Fibroblast of lung (primary cell): ENCODE measurements around the gene DUOX2. TPM values are rescaled to one million over a fixed set of nuclear protein-coding genes. Genes with fewer than 3 reads are reported as not detected.

Experiments
- DNase-seq, 2 donors: peaks; one replicate each; pipeline versions ENCODE4 v3.0.0 to v3.0.0-alpha.2; 2010; ENCODE audit warnings: low read depth in 2 of 2
- H2AFZ ChIP-seq: 2 replicates; pipeline ENCODE4 v1.5.1; 2012; ENCODE audit warnings: low read length, control low read depth, inconsistent platforms
- H3K27ac ChIP-seq: 2 replicates; pipeline ENCODE4 v1.5.1; 2011; ENCODE audit warnings: low read length, control low read depth; ENCODE audit not compliant: insufficient read depth
- H3K27me3 ChIP-seq: 2 replicates; pipeline ENCODE4 v1.5.1; 2011; ENCODE audit warnings: mild to moderate bottlenecking, low read length; ENCODE audit not compliant: control insufficient read depth, insufficient read depth
- H3K36me3 ChIP-seq: 2 replicates; pipeline ENCODE4 v1.5.1; 2011; ENCODE audit warnings: low read length; ENCODE audit not compliant: control insufficient read depth, insufficient read depth
- H3K4me1 ChIP-seq: 2 replicates; pipeline ENCODE4 v1.5.1; 2011; ENCODE audit warnings: low read length; ENCODE audit not compliant: control insufficient read depth, insufficient read depth; ENCODE audit errors: extremely low read depth
- H3K4me2 ChIP-seq: 2 replicates; pipeline ENCODE4 v1.5.1; 2011; ENCODE audit warnings: low read length, control low read depth; ENCODE audit not compliant: insufficient read depth; ENCODE audit errors: extremely low read depth
- H3K4me3 ChIP-seq, 4 experiments: fragments of 200-600 bp in 1 of 4; sonication (generic) in 1 of 4; replicated peaks in 1 of 4; 2 replicates each; pipeline ENCODE4 v1.5.1; 2011 to 2016; ENCODE audit warnings: low read length in 4 of 4, low read depth in 3 of 4, mild to moderate bottlenecking in 3 of 4, control low read depth in 2 of 4, inconsistent platforms in 1 of 4, mixed read lengths in 1 of 4; ENCODE audit not compliant: insufficient read depth in 1 of 4; ENCODE audit errors: control extremely low read depth in 1 of 4
- H3K79me2 ChIP-seq: 2 replicates; pipeline ENCODE4 v1.5.1; 2012; ENCODE audit warnings: mild to moderate bottlenecking, low read length, inconsistent platforms; ENCODE audit not compliant: control insufficient read depth, insufficient read depth
- H3K9ac ChIP-seq: 2 replicates; pipeline ENCODE4 v1.5.1; 2011; ENCODE audit warnings: mild to moderate bottlenecking, low read length, control low read depth; ENCODE audit not compliant: insufficient read depth
- H3K9me3 ChIP-seq: 2 replicates; pipeline ENCODE4 v1.5.1; 2012; ENCODE audit warnings: low read depth, low read length; ENCODE audit not compliant: control insufficient read depth, insufficient read depth
- H4K20me1 ChIP-seq: 2 replicates; pipeline ENCODE4 v1.5.1; 2011; ENCODE audit warnings: low read length; ENCODE audit not compliant: control insufficient read depth, insufficient read depth; ENCODE audit errors: extremely low read depth
- CTCF ChIP-seq, 2 donors: IDR thresholded peaks in 1 of 2; conservative IDR thresholded peaks in 1 of 2; 1 replicate in 1 of 2; 2 replicates in 1 of 2; pipeline ENCODE4 v1.5.1; 2011 to 2012; ENCODE audit warnings: low read length in 2 of 2, control low read depth in 1 of 2, inconsistent platforms in 1 of 2, low read depth in 1 of 2, mild to moderate bottlenecking in 1 of 2
- EZH2 ChIP-seq: IDR thresholded peaks from 2 replicates; pipeline ENCODE4 v1.5.1; 2012; ENCODE audit warnings: low read length, control low read depth, mild to moderate bottlenecking; ENCODE audit errors: missing control alignments
- polyA plus RNA-seq, 2 donors: library from polyadenylated mRNA; depleted of rRNA in 1 of 2; stranded (reverse) in 1 of 2; unstranded in 1 of 2; fragments of >200 nt; gene quantifications; 2 replicates each; pipeline ENCODE4 v1.2.1, GENCODE V29; 2011 to 2012; ENCODE audit warnings: missing spikeins in 1 of 2
- total RNA-seq: library from RNA; depleted of rRNA; stranded (reverse); fragments of >200 nt; gene quantifications from 2 replicates; pipeline ENCODE4 v1.2.1, GENCODE V29; 2014

DUOX2 gene
- total and polyA plus RNA-seq, 2 donors (not counting 1 experiment from before 2014, with no cell fraction given): not detected

DNA sequence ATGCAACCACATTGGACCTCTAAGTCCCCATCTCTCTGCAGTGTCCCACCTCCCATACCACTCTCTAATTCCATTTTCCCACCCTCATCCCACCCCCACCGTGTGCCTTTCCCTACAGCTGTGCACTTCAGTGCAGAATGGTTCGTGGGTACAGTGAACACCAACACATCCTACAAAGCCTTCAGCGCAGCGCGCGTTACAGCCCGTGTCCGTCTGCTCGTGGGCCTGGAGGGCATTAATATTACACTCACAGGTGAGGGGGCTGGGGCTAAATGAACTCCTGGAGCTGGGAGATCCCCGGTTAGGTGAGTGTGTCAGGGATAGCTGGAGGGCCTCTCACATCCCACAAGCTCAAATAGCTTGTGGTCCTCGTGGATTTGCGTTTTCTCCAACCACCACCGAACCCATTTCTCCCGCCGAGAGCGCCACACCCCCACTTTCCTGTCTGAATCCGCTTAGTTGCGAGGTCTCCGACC, 2.1 kb upstream of the DUOX2 start:
- no peaks in the 10 kb centered on the region for H4K20me1 ChIP-seq
- no peaks in the 10 kb centered on the region for H3K4me1 ChIP-seq
- no peak overlapping the region for H3K27ac ChIP-seq
- no peaks in the 10 kb centered on the region for H3K36me3 ChIP-seq
- H3K4me3 ChIP-seq: no peak overlapping the region
- H3K9me3 ChIP-seq: no peaks in the 10 kb centered on the region
- DNase-seq: no peak
- H3K79me2 ChIP-seq: no peaks in the 10 kb centered on the region
- H3K9ac ChIP-seq: no peak overlapping the region
- no peak overlapping the region for H3K4me2 ChIP-seq
- H2AFZ ChIP-seq: no peak overlapping the region
- TF ChIP-seq CTCF (conservative IDR thresholded peaks at IDR 0.05 in 1 of 2, IDR thresholded peaks at IDR 0.05 in 1 of 2; ENCODE audit: low read depth in 1 of 2, low read length in 2 of 2): no peak
- TF ChIP-seq EZH2: no peak
- peaks cover 65% of the 10 kb centered on the region for H3K27me3 ChIP-seq

DNA sequence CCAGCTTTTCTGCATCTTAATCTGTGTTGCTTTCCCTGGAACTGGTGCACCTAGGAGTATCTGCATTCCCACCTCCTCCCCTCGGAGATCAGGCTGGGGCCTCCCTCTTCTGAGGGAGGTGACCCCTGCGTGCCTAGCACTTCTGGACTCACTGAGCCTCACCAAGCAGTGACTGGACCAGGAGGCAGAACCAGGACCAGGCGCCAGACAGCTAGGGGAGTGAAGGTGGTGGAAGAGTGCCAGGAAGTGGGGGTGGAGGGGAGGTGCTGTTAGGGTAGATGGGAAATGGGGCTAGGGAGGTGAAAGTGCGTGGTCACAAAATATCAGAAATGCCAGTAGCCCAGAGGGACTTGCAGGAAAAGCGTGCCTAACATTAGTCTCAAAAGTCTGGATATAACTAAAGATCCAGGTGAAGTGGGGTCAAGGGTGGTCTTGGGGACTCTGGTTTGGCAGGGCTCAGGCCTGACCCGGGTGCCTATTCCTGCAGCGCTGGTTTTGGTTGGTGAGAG, 1.4 kb upstream of the DUOX2 start:
- Histone ChIP-seq H3K36me3 (no peaks in the 10 kb centered on the region), H3K4me2 (no peak overlapping the region), H3K9me3 (no peaks in the 10 kb centered on the region), H3K4me1 (no peaks in the 10 kb centered on the region), H4K20me1 (no peaks in the 10 kb centered on the region), H3K4me3 (no peak overlapping the region), H3K79me2 (no peaks in the 10 kb centered on the region), H3K9ac (no peak overlapping the region), H2AFZ (no peak overlapping the region), H3K27ac (no peak overlapping the region), H3K27me3 (peaks cover 70% of the 10 kb centered on the region)
- no peak for TF ChIP-seq EZH2
- no peak for TF ChIP-seq CTCF (conservative IDR thresholded peaks at IDR 0.05 in 1 of 2, IDR thresholded peaks at IDR 0.05 in 1 of 2; ENCODE audit: low read depth in 1 of 2, low read length in 2 of 2)
- no peak for DNase-seq

- Histone ChIP-seq H3K4me1 (no peaks in the 10 kb centered on the region), H4K20me1 (no peaks in the 10 kb centered on the region), H3K4me2 (no peak overlapping the region), H3K27ac (no peak overlapping the region), H3K4me3 (no peak overlapping the region), H3K9me3 (no peaks in the 10 kb centered on the region), H3K27me3 (peaks cover 76% of the 10 kb centered on the region), H2AFZ (no peak overlapping the region), H3K9ac (no peak overlapping the region), H3K79me2 (no peaks in the 10 kb centered on the region), H3K36me3 (no peaks in the 10 kb centered on the region)
- DNase-seq: no peak
- TF ChIP-seq EZH2 (no peak), CTCF (conservative IDR thresholded peaks at IDR 0.05 in 1 of 2, IDR thresholded peaks at IDR 0.05 in 1 of 2; ENCODE audit: low read depth in 1 of 2, low read length in 2 of 2) (no peak)
These were observed 746 bp upstream of the DUOX2 start for GRCh38 chr15:45114751-45115085.
